Measurements from ENCODE around the gene WWOX. TPM values are rescaled to one million over a fixed set of nuclear protein-coding genes. Genes with fewer than 3 reads are reported as not detected.

Gene WWOX
- total RNA-seq, 2 experiments from 2014 or later: 20.2 to 21.4 TPM

- H3K9me3 Mint-ChIP-seq: peaks cover 2% of the 10 kb centered on the region
- no peaks in the 10 kb centered on the region for H3K27me3 Mint-ChIP-seq (ENCODE audit: low read depth)
- no peak overlapping the region for H3K27ac Mint-ChIP-seq
- DNase-seq: no peak
- intact Hi-C loops (cut with micrococcal nuclease): no loop called here
- H3K4me3 Mint-ChIP-seq: no peak overlapping the region
- peaks cover 18% of the 10 kb centered on the region for H3K36me3 Mint-ChIP-seq (ENCODE audit: low read depth)
- H3K4me1 Mint-ChIP-seq (ENCODE audit: low read depth): peaks cover 8% of the 10 kb centered on the region
- CTCF ChIA-PET: no interaction called here
Measured at GRCh38 chr16:78130083-78130608, 30.7 kb downstream of the WWOX start.

GRCh38 chr16:78130950-78131349, 31.5 kb downstream of the WWOX start:
- Mint-ChIP-seq H3K4me1 (ENCODE audit: low read depth) (peaks cover 9% of the 10 kb centered on the region), H3K4me3 (no peak overlapping the region), H3K27me3 (ENCODE audit: low read depth) (no peaks in the 10 kb centered on the region), H3K27ac (no peak overlapping the region), H3K9me3 (peaks cover 2% of the 10 kb centered on the region), H3K36me3 (ENCODE audit: low read depth) (peaks cover 18% of the 10 kb centered on the region)
- DNase-seq: no peak
- intact Hi-C loops (cut with micrococcal nuclease): no loop called here
- CTCF ChIA-PET: no interaction called here

DNA sequence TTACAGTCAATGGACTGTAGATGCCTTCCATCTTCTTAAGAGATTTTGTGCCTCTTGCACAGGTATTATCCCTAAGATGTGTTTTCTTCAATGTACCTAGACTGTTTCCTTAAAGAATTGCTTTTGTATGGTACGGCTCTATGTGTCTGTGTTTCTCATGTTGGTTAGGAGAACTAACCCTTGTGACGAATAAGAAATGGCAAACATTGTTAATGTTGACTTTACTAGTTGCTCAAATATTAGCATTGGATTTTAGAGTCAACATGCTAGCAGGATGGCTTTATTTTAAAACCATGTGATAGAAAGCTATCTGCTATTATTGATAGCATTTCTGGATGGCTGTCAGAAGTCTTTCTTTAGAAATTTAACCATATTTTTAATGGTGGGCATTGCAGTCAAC, 34.5 kb downstream of the WWOX start:
- CTCF ChIA-PET: no interaction called here
- peaks cover 19% of the 10 kb centered on the region for H3K36me3 Mint-ChIP-seq (ENCODE audit: low read depth)
- H3K4me1 Mint-ChIP-seq (ENCODE audit: low read depth): peaks cover 9% of the 10 kb centered on the region
- H3K27me3 Mint-ChIP-seq (ENCODE audit: low read depth): no peaks in the 10 kb centered on the region
- H3K4me3 Mint-ChIP-seq: no peak overlapping the region
- intact Hi-C loops (cut with micrococcal nuclease): no loop called here
- H3K27ac Mint-ChIP-seq: no peak overlapping the region
- H3K9me3 Mint-ChIP-seq: peaks cover 2% of the 10 kb centered on the region
- DNase-seq: no peak

DNA sequence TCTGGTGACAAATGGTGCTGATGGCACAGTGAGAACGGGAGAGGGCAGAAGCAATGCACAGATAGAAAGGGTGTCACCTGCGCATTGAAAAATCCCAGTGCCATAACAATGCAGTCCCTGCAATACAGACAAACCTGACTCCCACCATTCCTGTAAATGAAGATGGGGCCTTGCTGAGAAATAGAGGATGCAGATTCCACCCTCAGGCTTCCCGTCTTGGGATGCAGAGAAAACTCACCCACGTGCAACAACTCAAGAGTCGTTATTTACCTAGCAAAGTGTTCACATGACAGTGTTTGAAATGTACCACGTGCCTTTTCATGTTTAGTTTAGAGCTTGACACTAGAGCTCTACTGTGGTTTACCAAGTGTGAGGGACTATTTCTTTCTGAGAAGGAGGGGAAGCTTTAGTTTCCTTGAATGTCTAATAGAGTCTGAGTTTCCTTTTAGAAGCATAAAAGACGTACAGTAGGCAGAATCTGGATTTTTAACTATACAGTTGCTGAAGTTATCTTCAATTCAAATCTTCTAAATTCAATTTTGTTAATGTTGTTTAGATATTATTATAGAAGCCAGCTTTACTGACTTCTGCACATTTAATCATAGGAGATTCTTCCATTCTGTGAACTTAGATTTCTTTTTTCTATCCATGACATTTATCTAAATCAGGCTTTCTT, 35.6 kb downstream of the WWOX start:
- Mint-ChIP-seq H3K4me1 (ENCODE audit: low read depth) (peaks cover 9% of the 10 kb centered on the region), H3K4me3 (no peak overlapping the region), H3K27me3 (ENCODE audit: low read depth) (no peaks in the 10 kb centered on the region), H3K36me3 (ENCODE audit: low read depth) (peaks cover 12% of the 10 kb centered on the region), H3K9me3 (no peaks in the 10 kb centered on the region), H3K27ac (no peak overlapping the region)
- CTCF ChIA-PET: interaction anchor here (0.7 kb wide), 1 partner anchor 102 kb away, joined by 3 read pairs; no protein-coding TSS in a partner anchor
- intact Hi-C loops (cut with micrococcal nuclease): no loop called here
- no peak for DNase-seq

DNA sequence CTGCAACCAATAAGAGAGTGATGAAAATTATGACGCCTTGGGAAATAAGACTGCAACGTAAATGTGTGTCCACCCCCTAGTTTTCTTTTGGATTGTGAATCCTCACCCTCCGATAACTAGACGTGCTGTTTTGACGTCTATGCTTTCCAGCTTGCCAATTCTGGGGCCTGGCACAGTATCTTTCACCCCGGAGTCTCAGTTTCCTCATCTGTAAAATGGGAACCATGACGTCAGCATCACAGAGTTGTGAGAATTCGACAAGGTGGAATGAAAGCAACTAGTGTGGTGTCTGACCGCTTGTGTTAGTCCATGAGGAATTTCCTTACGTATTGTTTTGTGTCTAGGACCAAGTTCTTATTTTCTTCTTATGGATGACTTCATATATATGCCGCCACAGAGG, 37.7 kb downstream of the WWOX start:
- Mint-ChIP-seq H3K4me1 (ENCODE audit: low read depth) (peaks cover 9% of the 10 kb centered on the region), H3K4me3 (no peak overlapping the region), H3K27ac (no peak overlapping the region), H3K36me3 (ENCODE audit: low read depth) (peaks cover 7% of the 10 kb centered on the region), H3K9me3 (no peaks in the 10 kb centered on the region), H3K27me3 (ENCODE audit: low read depth) (no peaks in the 10 kb centered on the region)
- intact Hi-C loops (cut with micrococcal nuclease): no loop called here
- DNase-seq: no peak
- CTCF ChIA-PET: interaction anchor here (1.2 kb wide), 1 partner anchor 98 kb away, joined by 3 read pairs; no protein-coding TSS in a partner anchor

DNA sequence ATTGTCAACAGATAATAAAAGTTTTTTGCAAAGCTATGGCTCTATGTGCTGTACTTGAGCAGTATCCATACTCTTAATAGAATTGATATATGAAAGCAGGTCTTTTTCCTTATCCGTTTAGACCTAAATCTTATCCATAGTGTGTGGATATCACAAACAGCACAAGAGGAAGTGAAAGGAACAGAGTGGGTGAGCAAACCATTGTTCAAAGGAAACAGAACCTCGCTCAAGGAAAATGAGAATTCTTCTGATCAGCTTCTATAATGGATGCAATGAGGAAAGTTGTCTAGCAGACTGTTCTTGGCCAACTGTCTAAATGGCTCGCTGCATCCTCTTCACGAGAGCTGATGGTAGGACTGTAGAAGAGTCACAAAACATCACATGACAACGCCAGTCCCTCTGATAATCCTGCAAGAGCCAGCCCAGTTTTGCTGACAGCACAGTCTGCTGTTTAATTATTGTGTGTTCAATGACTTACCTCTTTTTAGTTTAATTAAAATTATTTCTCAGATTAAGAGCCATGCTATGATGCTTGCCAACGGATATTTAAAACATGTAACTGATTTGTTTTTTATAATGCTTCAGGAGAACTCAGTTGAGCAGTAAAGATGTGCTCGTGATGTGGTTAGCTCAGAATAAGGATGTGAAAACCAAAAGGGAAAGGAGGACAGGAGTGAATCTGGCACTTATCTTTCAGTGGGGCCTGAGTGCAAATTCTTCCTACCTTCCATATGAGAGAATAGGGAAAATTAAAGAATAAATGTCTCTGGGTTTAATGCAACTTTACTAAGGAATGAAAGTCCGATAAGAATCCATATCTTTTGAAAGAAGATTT, 38.5 kb downstream of the WWOX start:
- Mint-ChIP-seq H3K4me1 (ENCODE audit: low read depth) (peaks cover 9% of the 10 kb centered on the region), H3K36me3 (ENCODE audit: low read depth) (peaks cover 2% of the 10 kb centered on the region), H3K27me3 (ENCODE audit: low read depth) (no peaks in the 10 kb centered on the region), H3K4me3 (no peak overlapping the region), H3K9me3 (no peaks in the 10 kb centered on the region), H3K27ac (no peak overlapping the region)
- DNase-seq: no peak
- intact Hi-C loops (cut with micrococcal nuclease): no loop called here
- CTCF ChIA-PET: interaction anchor here (1.2 kb wide), 1 partner anchor 97 kb away, joined by 3 read pairs; no protein-coding TSS in a partner anchor

DNA sequence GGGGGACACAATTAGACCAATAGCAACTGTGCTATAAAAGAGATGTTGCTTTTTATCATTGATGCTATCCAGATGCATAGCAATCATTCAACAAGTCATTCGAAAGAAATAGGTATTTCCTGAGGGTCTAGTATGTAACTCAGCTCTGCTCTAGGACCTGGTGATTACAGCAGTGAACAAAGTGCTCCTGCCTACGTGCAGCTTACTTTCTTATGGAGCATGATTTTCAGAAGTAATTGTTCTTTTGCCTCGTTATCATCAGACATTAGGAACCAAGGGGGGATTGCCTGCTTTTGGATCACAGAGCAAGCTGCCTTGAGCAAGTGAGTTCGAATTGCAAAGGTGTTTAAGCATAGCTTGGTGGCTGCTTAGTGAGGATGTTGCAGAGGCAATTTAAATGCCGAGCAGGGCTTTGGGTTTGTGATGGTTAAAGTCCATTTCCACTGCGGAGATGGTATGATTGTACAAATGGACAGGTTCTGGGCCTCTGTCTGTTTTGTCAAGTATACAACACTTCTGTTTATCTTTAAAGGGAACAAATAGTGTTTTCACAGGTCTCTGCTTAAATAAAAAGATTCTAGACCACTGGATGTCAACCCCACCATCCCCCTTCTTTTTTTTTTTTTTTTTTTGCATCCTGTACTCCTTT, 41.5 kb downstream of the WWOX start:
- H3K27ac Mint-ChIP-seq: no peak overlapping the region
- no peaks in the 10 kb centered on the region for H3K4me1 Mint-ChIP-seq (ENCODE audit: low read depth)
- intact Hi-C loops (cut with micrococcal nuclease): no loop called here
- CTCF ChIA-PET: no interaction called here
- H3K27me3 Mint-ChIP-seq (ENCODE audit: low read depth): no peaks in the 10 kb centered on the region
- peaks cover 2% of the 10 kb centered on the region for H3K36me3 Mint-ChIP-seq (ENCODE audit: low read depth)
- H3K9me3 Mint-ChIP-seq: no peaks in the 10 kb centered on the region
- no peak for DNase-seq
- no peak overlapping the region for H3K4me3 Mint-ChIP-seq

DNA sequence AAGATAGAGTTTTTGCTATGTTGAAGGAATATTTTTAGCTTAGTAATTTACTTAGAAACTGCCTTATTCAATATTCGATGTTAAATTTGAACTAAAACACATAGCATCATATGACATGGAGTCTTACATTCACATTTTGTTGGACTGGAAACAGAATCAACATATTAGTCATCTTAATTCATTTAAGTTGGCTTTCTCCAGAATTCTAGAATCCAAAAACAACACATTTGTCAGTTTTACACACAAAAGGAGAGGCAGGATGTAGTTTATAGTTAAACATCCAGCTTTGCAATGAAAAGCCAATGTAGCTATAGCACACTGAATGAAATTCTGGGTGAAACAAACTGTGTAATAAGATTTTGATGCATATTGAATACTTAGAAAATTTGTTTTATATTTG, 43.3 kb downstream of the WWOX start:
- Mint-ChIP-seq H3K27ac (no peak overlapping the region), H3K4me1 (ENCODE audit: low read depth) (no peaks in the 10 kb centered on the region), H3K9me3 (no peaks in the 10 kb centered on the region), H3K27me3 (ENCODE audit: low read depth) (no peaks in the 10 kb centered on the region), H3K4me3 (no peak overlapping the region), H3K36me3 (ENCODE audit: low read depth) (peaks cover 2% of the 10 kb centered on the region)
- no peak for DNase-seq
- CTCF ChIA-PET: no interaction called here
- intact Hi-C loops (cut with micrococcal nuclease): no loop called here

GRCh38 chr16:78146807-78147206, 47.4 kb downstream of the WWOX start:
- no peaks in the 10 kb centered on the region for H3K27me3 Mint-ChIP-seq (ENCODE audit: low read depth)
- H3K9me3 Mint-ChIP-seq: no peaks in the 10 kb centered on the region
- no peak overlapping the region for H3K4me3 Mint-ChIP-seq
- no peaks in the 10 kb centered on the region for H3K4me1 Mint-ChIP-seq (ENCODE audit: low read depth)
- DNase-seq: no peak
- intact Hi-C loops (cut with micrococcal nuclease): no loop called here
- H3K27ac Mint-ChIP-seq: no peak overlapping the region
- CTCF ChIA-PET: no interaction called here
- H3K36me3 Mint-ChIP-seq (ENCODE audit: low read depth): no peaks in the 10 kb centered on the region

GRCh38 chr16:78147911-78148401, 48.5 kb downstream of the WWOX start:
- no peaks in the 10 kb centered on the region for H3K4me1 Mint-ChIP-seq (ENCODE audit: low read depth)
- no peaks in the 10 kb centered on the region for H3K9me3 Mint-ChIP-seq
- H3K36me3 Mint-ChIP-seq (ENCODE audit: low read depth): no peaks in the 10 kb centered on the region
- CTCF ChIA-PET: no interaction called here
- DNase-seq: no peak
- H3K4me3 Mint-ChIP-seq: no peak overlapping the region
- no peaks in the 10 kb centered on the region for H3K27me3 Mint-ChIP-seq (ENCODE audit: low read depth)
- H3K27ac Mint-ChIP-seq: no peak overlapping the region
- intact Hi-C loops (cut with micrococcal nuclease): no loop called here

- H3K9me3 Mint-ChIP-seq: no peaks in the 10 kb centered on the region
- H3K27ac Mint-ChIP-seq: no peak overlapping the region
- H3K27me3 Mint-ChIP-seq (ENCODE audit: low read depth): no peaks in the 10 kb centered on the region
- H3K36me3 Mint-ChIP-seq (ENCODE audit: low read depth): no peaks in the 10 kb centered on the region
- intact Hi-C loops (cut with micrococcal nuclease): no loop called here
- no peak overlapping the region for H3K4me3 Mint-ChIP-seq
- no peaks in the 10 kb centered on the region for H3K4me1 Mint-ChIP-seq (ENCODE audit: low read depth)
- CTCF ChIA-PET: no interaction called here
- DNase-seq: no peak
Measured at GRCh38 chr16:78150233-78150632, 50.8 kb downstream of the WWOX start.

GRCh38 chr16:78154729-78155461, 55.4 kb downstream of the WWOX start:
- Mint-ChIP-seq H3K4me1 (ENCODE audit: low read depth) (no peaks in the 10 kb centered on the region), H3K9me3 (peaks cover 8% of the 10 kb centered on the region), H3K36me3 (ENCODE audit: low read depth) (peaks cover 14% of the 10 kb centered on the region), H3K4me3 (no peak overlapping the region), H3K27ac (no peak overlapping the region), H3K27me3 (ENCODE audit: low read depth) (no peaks in the 10 kb centered on the region)
- DNase-seq: no peak
- intact Hi-C loops (cut with micrococcal nuclease): no loop called here
- CTCF ChIA-PET: no interaction called here
